ENCODE data around the gene AP1B1. TPM values are rescaled to one million over a fixed set of nuclear protein-coding genes. Genes with fewer than 3 reads are reported as not detected.
"Not testable (repeated sequence)": the region's sequence is repeated elsewhere in the genome, so short reads cannot be mapped to it uniquely, and the experiment has no call there.

The AP1B1 gene
- polyA plus RNA-seq, 3 donors from 2014 or later = 11.8 to 32.4 (median 12.1) TPM

DNA sequence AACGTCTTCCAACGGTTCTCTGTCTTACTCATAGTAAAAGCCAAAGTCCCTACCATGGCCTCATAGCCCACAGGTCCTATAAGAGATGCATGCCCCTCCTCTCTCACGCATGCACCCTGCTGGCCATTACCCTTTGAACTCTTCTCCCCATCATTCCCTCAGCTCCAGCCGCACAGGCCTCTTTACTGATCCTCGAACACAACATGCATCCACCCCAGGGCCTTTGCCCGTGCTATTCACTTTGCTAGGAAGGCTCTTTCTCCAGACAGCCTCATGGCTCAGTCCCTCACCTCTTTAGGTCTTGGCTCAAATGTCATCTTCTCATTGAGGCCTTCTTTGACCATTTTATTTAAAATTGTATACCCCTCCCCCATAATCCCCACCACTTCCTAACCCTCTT lies 7.5 kb downstream of the AP1B1 start:
- Mint-ChIP-seq H3K27me3 (ENCODE audit: low read depth in 3 of 3) (peaks cover 0 to 2% (median 2%) of the 10 kb centered on the region in 3 donors), H3K27ac (peak overlapping the region in 2 of 6 donors; percentile 13 to 20), H3K36me3 (peaks cover 5 to 11% (median 8%) of the 10 kb centered on the region in 3 donors), H3K4me3 (no peak overlapping the region), H3K9me3 (no peaks in the 10 kb centered on the region), H3K4me1 (peaks cover 39 to 63% of the 10 kb centered on the region in 2 donors)
- DNase-seq = no peak

DNA sequence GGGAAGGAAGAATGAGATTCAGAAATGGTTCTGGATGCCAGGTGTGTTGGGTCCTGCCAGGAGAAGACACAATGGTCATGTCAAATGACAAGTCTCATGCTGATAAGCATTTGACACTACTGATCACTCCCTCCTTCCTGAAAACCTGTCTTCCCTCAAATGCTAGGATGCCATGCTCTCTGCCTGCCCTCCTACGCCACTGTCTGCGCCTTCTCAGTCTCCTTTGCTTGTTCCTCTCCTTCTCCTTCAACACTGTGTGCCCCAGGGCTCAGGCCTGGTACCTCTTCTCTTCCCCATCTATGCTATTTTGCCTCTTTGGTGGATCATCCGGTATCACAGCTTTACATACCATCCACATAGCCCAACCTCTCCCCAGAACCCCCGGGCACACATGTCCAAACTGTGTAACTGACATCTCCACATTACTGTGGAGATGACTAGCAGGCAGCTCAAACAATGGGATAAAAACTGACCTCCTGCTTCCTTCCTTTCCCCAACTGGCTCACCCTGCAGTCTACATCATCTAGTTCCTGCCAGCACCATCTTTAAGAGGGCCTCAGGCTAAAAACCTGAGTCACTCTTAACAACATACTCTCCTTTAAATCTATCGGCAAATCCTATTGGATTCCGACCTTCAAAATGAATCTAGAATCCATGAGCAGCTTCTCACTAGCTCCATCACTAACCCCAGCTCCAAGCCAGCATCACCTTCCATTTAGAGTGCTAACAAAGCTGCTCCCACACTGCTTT lies 8.2 kb downstream of the AP1B1 start:
- no peak for DNase-seq
- peaks cover 38 to 63% of the 10 kb centered on the region in 2 donors for H3K4me1 Mint-ChIP-seq
- H3K36me3 Mint-ChIP-seq = peaks cover 6 to 16% (median 10%) of the 10 kb centered on the region in 3 donors
- H3K27me3 Mint-ChIP-seq (ENCODE audit: low read depth in 3 of 3) = peaks cover 0 to 2% (median 0%) of the 10 kb centered on the region in 3 donors
- H3K9me3 Mint-ChIP-seq = no peaks in the 10 kb centered on the region
- H3K27ac Mint-ChIP-seq = peak overlapping the region in 5 of 6 donors; percentile 1 to 35 (median 20)
- no peak overlapping the region for H3K4me3 Mint-ChIP-seq

- peak overlapping the region in 3 of 6 donors; percentile 9 to 61 (median 51) for H3K27ac Mint-ChIP-seq
- DNase-seq = no peak
- H3K9me3 Mint-ChIP-seq = no peaks in the 10 kb centered on the region
- H3K4me1 Mint-ChIP-seq = peaks cover 37 to 64% of the 10 kb centered on the region in 2 donors
- no peaks in the 10 kb centered on the region for H3K27me3 Mint-ChIP-seq (ENCODE audit: low read depth in 3 of 3)
- no peak overlapping the region for H3K4me3 Mint-ChIP-seq
- H3K36me3 Mint-ChIP-seq = peaks cover 8 to 17% (median 10%) of the 10 kb centered on the region in 3 donors
Measured at GRCh38 chr22:29379258-29379657, 9.1 kb downstream of the AP1B1 start.

DNA sequence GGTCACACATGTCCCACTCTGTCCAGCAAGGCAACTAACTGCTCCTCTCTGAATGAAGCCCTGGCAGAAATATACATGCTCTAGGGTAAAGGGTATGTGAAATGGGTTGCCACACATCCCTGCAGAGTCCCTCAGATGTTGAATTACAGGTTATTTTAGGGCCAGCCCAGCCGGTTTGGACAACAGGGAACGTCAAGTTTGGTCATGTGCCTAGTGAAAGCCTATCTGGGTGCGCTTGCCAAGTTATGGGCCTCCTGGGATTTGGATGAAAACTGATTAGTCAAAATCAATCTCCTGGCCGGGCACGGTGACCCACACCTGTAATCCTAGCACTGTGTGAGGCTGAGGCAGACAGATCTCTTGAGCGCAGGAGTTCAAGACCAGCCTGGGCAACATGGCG lies 10.4 kb downstream of the AP1B1 start:
- Mint-ChIP-seq H3K4me3 (no peak overlapping the region), H3K27ac (no peak overlapping the region), H3K27me3 (ENCODE audit: low read depth in 3 of 3) (no peaks in the 10 kb centered on the region), H3K4me1 (peaks cover 35 to 63% of the 10 kb centered on the region in 2 donors), H3K36me3 (peaks cover 9 to 17% (median 10%) of the 10 kb centered on the region in 3 donors), H3K9me3 (no peaks in the 10 kb centered on the region)
- no peak for DNase-seq

GRCh38 chr22:29376705-29377104 lies 11.7 kb downstream of the AP1B1 start:
- H3K27me3 Mint-ChIP-seq (ENCODE audit: low read depth in 3 of 3); H3K9me3 Mint-ChIP-seq; H3K27ac Mint-ChIP-seq; H3K4me3 Mint-ChIP-seq; DNase-seq: not testable (repeated sequence)
- Mint-ChIP-seq H3K4me1 (peaks cover 28 to 51% of the 10 kb centered on the region in 2 donors), H3K36me3 (peaks cover 9 to 17% (median 10%) of the 10 kb centered on the region in 3 donors)

GRCh38 chr22:29375398-29376076 lies 12.8 kb downstream of the AP1B1 start:
- peak overlapping the region in 4 of 6 donors; percentile 33 to 74 (median 56) for H3K27ac Mint-ChIP-seq

GRCh38 chr22:29374806-29375205 lies 13.6 kb downstream of the AP1B1 start:
- DNase-seq; H3K9me3 Mint-ChIP-seq; H3K27me3 Mint-ChIP-seq (ENCODE audit: low read depth in 3 of 3); H3K27ac Mint-ChIP-seq; H3K4me3 Mint-ChIP-seq: not testable (repeated sequence)
- Mint-ChIP-seq H3K4me1 (peaks cover 19 to 32% of the 10 kb centered on the region in 2 donors), H3K36me3 (peaks cover 9 to 17% (median 10%) of the 10 kb centered on the region in 3 donors)

More at GRCh38 chr22:29375398-29376076, 12.8 kb downstream of the AP1B1 start:
- Mint-ChIP-seq H3K36me3 (peaks cover 9 to 17% (median 10%) of the 10 kb centered on the region in 3 donors), H3K4me1 (peaks cover 25 to 39% of the 10 kb centered on the region in 2 donors), H3K4me3 (no peak overlapping the region), H3K9me3 (no peaks in the 10 kb centered on the region), H3K27me3 (ENCODE audit: low read depth in 3 of 3) (no peaks in the 10 kb centered on the region)
- DNase-seq = no peak

- DNase-seq = no peak
- Mint-ChIP-seq H3K9me3 (no peaks in the 10 kb centered on the region), H3K36me3 (peaks cover 9 to 17% (median 10%) of the 10 kb centered on the region in 3 donors), H3K27me3 (ENCODE audit: low read depth in 3 of 3) (no peaks in the 10 kb centered on the region), H3K4me3 (no peak overlapping the region), H3K4me1 (peaks cover 18 to 28% of the 10 kb centered on the region in 2 donors), H3K27ac (no peak overlapping the region)
Measured at GRCh38 chr22:29374401-29374800, 14.0 kb downstream of the AP1B1 start.

DNA sequence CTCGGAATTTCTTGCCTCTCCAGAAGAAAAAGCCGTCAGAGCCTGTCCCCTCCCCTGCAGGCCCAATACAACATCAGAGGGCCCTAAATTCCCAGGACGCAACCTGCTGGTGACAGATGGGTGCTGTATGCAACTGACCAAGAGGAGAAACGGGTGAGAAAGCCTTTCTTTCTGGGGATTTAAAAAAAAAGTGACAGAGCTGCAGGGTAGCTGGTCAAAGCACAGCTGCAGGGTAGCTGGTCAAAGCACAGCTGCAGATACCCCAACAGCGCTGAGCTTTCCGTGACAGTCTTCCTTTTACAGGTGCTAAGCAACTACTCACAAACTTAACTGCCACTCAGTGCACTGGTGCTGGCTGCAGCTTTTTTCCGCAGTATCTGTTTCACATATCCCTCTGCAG lies 17.8 kb downstream of the AP1B1 start:
- Mint-ChIP-seq H3K4me1 (peaks cover 12 to 28% of the 10 kb centered on the region in 2 donors), H3K9me3 (no peaks in the 10 kb centered on the region), H3K27me3 (ENCODE audit: low read depth in 3 of 3) (no peaks in the 10 kb centered on the region), H3K4me3 (no peak overlapping the region), H3K27ac (no peak overlapping the region), H3K36me3 (peaks cover 3 to 18% (median 3%) of the 10 kb centered on the region in 3 donors)
- DNase-seq = no peak

DNA sequence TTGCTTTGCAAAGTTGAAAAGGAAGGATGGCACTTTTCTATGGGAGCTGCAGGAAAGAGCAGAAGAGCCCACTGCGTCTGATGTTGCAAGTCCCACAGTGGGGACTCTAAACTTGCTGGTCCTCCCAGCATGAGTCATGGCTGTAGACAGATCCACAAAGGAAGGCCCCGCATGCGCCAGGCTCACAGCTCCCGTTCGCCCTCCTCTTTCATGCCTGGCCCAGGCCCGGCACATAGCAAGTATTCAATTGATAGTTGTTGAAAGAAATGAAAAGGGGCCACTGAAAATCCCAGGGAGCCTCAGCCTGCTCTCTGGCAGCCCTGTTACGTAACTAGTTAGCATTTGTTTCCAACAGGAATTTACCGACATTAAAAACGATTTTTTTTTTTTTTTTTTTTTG lies 18.9 kb downstream of the AP1B1 start:
- peaks cover 2 to 14% (median 3%) of the 10 kb centered on the region in 3 donors for H3K36me3 Mint-ChIP-seq
- no peak for DNase-seq
- no peaks in the 10 kb centered on the region for H3K9me3 Mint-ChIP-seq
- H3K27me3 Mint-ChIP-seq (ENCODE audit: low read depth in 3 of 3) = no peaks in the 10 kb centered on the region
- H3K4me3 Mint-ChIP-seq = no peak overlapping the region
- H3K27ac Mint-ChIP-seq = no peak overlapping the region
- H3K4me1 Mint-ChIP-seq = peaks cover 9 to 18% of the 10 kb centered on the region in 2 donors

- H3K4me1 Mint-ChIP-seq = no peaks in the 10 kb centered on the region
- H3K9me3 Mint-ChIP-seq = no peaks in the 10 kb centered on the region
- peaks cover 7 to 32% (median 9%) of the 10 kb centered on the region in 3 donors for H3K36me3 Mint-ChIP-seq
- peak overlapping the region in 1 of 6 donors; percentile 17 for H3K27ac Mint-ChIP-seq
- peaks cover 0 to 4% (median 0%) of the 10 kb centered on the region in 3 donors for H3K27me3 Mint-ChIP-seq (ENCODE audit: low read depth in 3 of 3)
- no peak overlapping the region for H3K4me3 Mint-ChIP-seq
- no peak for DNase-seq
Measured at GRCh38 chr22:29359469-29359868, 28.9 kb downstream of the AP1B1 start.

DNA sequence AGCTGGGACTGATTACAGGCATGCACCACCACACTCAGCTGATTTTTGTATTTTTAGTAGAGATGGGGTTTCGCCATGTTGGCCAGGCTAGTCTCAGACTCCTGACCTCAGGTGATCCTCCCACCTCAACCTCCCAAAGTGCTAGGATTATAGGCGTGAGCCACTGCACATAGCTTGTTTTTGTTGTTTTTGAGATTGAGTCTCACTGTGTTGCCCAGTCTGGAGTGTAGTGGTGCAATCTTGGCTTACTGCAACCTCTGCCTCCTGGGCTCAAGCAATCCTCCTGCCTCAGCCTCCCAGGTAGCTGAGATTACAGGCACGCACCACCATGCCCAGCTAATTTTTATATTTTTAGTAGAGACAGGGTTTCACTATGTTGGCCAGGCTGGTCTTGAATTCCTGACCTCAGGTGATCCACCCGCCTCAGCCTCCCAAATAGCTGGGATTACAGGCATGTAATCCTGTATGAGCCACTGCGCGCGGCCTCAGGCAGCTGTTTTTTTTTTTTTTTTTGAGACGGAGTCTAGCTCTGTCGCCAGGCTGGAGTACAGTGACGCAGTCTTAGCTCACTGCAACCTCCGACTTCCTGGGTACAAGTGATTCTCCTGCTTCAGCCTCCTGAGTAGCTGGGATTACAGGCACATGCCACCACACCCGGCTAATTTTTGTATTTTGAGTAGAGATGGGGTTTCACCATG lies 31.0 kb downstream of the AP1B1 start:
- not testable (repeated sequence) for H3K9me3 Mint-ChIP-seq; H3K27ac Mint-ChIP-seq; H3K4me3 Mint-ChIP-seq; H3K4me1 Mint-ChIP-seq; H3K27me3 Mint-ChIP-seq (ENCODE audit: low read depth in 3 of 3); DNase-seq
- peaks cover 12 to 42% (median 16%) of the 10 kb centered on the region in 3 donors for H3K36me3 Mint-ChIP-seq

DNA sequence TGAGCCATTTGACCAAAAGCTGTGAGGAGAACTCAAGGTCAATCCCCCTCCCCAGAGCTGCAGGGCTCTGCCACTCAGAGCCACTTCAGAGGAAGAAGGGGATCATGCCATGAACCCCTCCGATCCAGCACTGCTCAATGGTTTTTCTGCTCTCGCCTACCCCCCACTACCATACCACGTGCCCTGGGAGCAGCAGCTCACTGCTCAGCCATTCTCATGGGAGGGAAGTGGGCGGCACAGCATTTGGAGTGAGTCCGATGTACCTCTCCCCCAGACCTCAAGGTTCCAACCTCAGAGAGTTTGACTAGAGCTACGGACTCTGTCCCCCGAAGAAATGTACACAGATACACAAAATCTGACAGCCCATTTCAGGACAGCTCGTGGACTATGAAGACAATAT lies 34.5 kb downstream of the AP1B1 start:
- H3K27me3 Mint-ChIP-seq (ENCODE audit: low read depth in 3 of 3) = peaks cover 0 to 5% (median 0%) of the 10 kb centered on the region in 3 donors
- H3K36me3 Mint-ChIP-seq = peaks cover 12 to 39% (median 24%) of the 10 kb centered on the region in 3 donors
- H3K4me1 Mint-ChIP-seq = no peaks in the 10 kb centered on the region
- DNase-seq = no peak
- H3K27ac Mint-ChIP-seq = no peak overlapping the region
- no peaks in the 10 kb centered on the region for H3K9me3 Mint-ChIP-seq
- no peak overlapping the region for H3K4me3 Mint-ChIP-seq

Measured in immature natural killer cell (primary cell).